ENCODE measurements around the gene KIF3B. TPM values are rescaled to one million over a fixed set of nuclear protein-coding genes. Genes with fewer than 3 reads are reported as not detected.
"Not testable (repeated sequence)": the region's sequence is repeated elsewhere in the genome, so short reads cannot be mapped to it uniquely, and the experiment has no call there.

The KIF3B gene
- total RNA-seq, 8 experiments from 2014 or later, result 24.8 to 64.7 (median 28.9) TPM

GRCh38 chr20:32380037-32380436 is 102.6 kb downstream of the KIF3B start:
- H3K27ac ChIP-seq; H3K4me3 ChIP-seq; H3K4me1 ChIP-seq (replicated peaks in 1 of 2); ATAC-seq (replicated peaks in 6 of 8); in situ Hi-C loops (cut with MboI; ENCODE audit: low pct_unique_long_range_greater_than_20kb in 2 of 9, low sequenced_read_pairs in 9 of 9, unreplicated experiment in 9 of 9): not testable (repeated sequence)
- WGBS, 10 experiments, result 71 to 100% (median 96%) methylated on average over 1 to 7 of the region's 9 CpGs; no CpG with 5 or more reads in 1 of the 10 experiments

- WGBS, 10 experiments, result 70 to 100% (median 97%) methylated on average over 1 to 3 of the region's 3 CpGs; no CpG with 5 or more reads in 1 of the 10 experiments
- no peak for ATAC-seq (replicated peaks in 6 of 8)
- Histone ChIP-seq H3K4me1 (replicated peaks in 1 of 2) (no peaks in the 10 kb centered on the region), H3K4me3 (no peak overlapping the region), H3K27ac (no peak overlapping the region)
- in situ Hi-C loops (cut with MboI; ENCODE audit: low pct_unique_long_range_greater_than_20kb in 2 of 9, low sequenced_read_pairs in 9 of 9, unreplicated experiment in 9 of 9), result no loop called here
These were observed 103.3 kb downstream of the KIF3B start for GRCh38 chr20:32380745-32381144.

- in situ Hi-C loops (cut with MboI; ENCODE audit: low pct_unique_long_range_greater_than_20kb in 2 of 9, low sequenced_read_pairs in 9 of 9, unreplicated experiment in 9 of 9), result no loop called here
- 58 to 100% (median 85%) methylated on average over 4 to 11 of the region's 11 CpGs for WGBS, 10 experiments
- no peak for ATAC-seq (replicated peaks in 6 of 8)
- Histone ChIP-seq H3K4me3 (no peak overlapping the region), H3K27ac (no peak overlapping the region), H3K4me1 (replicated peaks in 1 of 2) (no peaks in the 10 kb centered on the region)
These were observed 104.9 kb downstream of the KIF3B start for GRCh38 chr20:32382102-32382950.

GRCh38 chr20:32383441-32383840 is 106.0 kb downstream of the KIF3B start:
- in situ Hi-C loops (cut with MboI; ENCODE audit: low pct_unique_long_range_greater_than_20kb in 2 of 9, low sequenced_read_pairs in 9 of 9, unreplicated experiment in 9 of 9); H3K4me1 ChIP-seq (replicated peaks in 1 of 2); H3K27ac ChIP-seq; H3K4me3 ChIP-seq; ATAC-seq (replicated peaks in 6 of 8): not testable (repeated sequence)
- WGBS, 10 experiments, result 86 to 100% (median 95%) methylated on average over 1 to 5 of the region's 9 CpGs; no CpG with 5 or more reads in 3 of the 10 experiments

Other genes starting within 250 kb of the KIF3B start
- gene HCK, start 225.4 kb upstream of the KIF3B start, total RNA-seq, result 10 to 100 TPM in 3 of 8 experiments, under 1 TPM in 5; 0.11 to 73.4 (median 0.56) TPM
- gene TM9SF4, start 167.9 kb upstream of the KIF3B start, total RNA-seq, result 10 to 100 TPM; 23.9 to 68.4 (median 38.6) TPM
- 1 to 10 TPM; 2.7 to 9.6 (median 7.1) TPM for gene PLAGL2, start 69.9 kb upstream of the KIF3B start, total RNA-seq
- gene POFUT1, start 69.8 kb upstream of the KIF3B start, total RNA-seq, result 10 to 100 TPM in 5 of 8 experiments, 1 to 10 TPM in 3; 7.3 to 46.2 (median 23.1) TPM
- 10 to 100 TPM; 22.1 to 81.0 (median 33.3) TPM for gene ASXL1, start 80.7 kb downstream of the KIF3B start, total RNA-seq